WTC11 (cell line): ENCODE results near the gene NLRC5. TPM values are rescaled to one million over a fixed set of nuclear protein-coding genes. Genes with fewer than 3 reads are reported as not detected.
A peak's percentile ranks its signal among the peaks of the same experiment; 100 is the strongest.

ENCODE experiments used
- ATAC-seq: fragments of 200-7000 bp; cut with Tn5 transposase; 2 replicates; pipeline ENCODE4 v1.10.0; 2021; ENCODE audit warnings: mild to moderate bottlenecking, moderate library complexity
- CTCF ChIA-PET: fragments of 300-600 bp; sonication (Branson Sonifier 250); formaldehyde crosslinking; loops from one replicate; lab custom pipeline; 2021; ENCODE audit warnings: antibody characterized with exemption; lab: Charles Lee
- POLR2A ChIA-PET: fragments of 350-600 bp; sonication (Branson Sonifier 250); formaldehyde crosslinking; loops from one replicate; lab custom pipeline; 2021; ENCODE audit warnings: antibody characterized with exemption; lab: Charles Lee
- DNase-seq: peaks from one replicate; pipeline ENCODE4 v3.0.0; 2021; ENCODE audit warnings: low spot score
- H3K27ac Mint-ChIP-seq: 2 replicates; pipeline ENCODE4 v1.8.0; 2021; ENCODE audit warnings: mixed read lengths
- H3K27me3 Mint-ChIP-seq: 2 replicates; pipeline ENCODE4 v1.8.0; 2021; ENCODE audit warnings: low read depth, mild to moderate bottlenecking, moderate library complexity, mixed read lengths
- H3K36me3 Mint-ChIP-seq: 2 replicates; pipeline ENCODE4 v1.8.0; 2021; ENCODE audit warnings: mixed read lengths
- H3K4me1 Mint-ChIP-seq: 2 replicates; pipeline ENCODE4 v1.8.0; 2022; ENCODE audit warnings: mixed read lengths
- H3K4me3 Mint-ChIP-seq: 2 replicates; pipeline ENCODE4 v1.8.0; 2021; ENCODE audit warnings: mild to moderate bottlenecking, moderate library complexity, mixed read lengths
- H3K9me3 Mint-ChIP-seq: 2 replicates; pipeline ENCODE4 v1.8.0; 2021; ENCODE audit warnings: mixed read lengths
- CBFB ChIP-seq: sonication (generic); formaldehyde crosslinking; IDR thresholded peaks from 2 replicates; pipeline ENCODE4 v1.8.1; 2022; ENCODE audit warnings: mild to moderate bottlenecking, low read depth, missing genetic modification reagents
- ELF4 ChIP-seq: sonication (generic); formaldehyde crosslinking; IDR thresholded peaks from 2 replicates; pipeline ENCODE4 v1.8.1; 2022; ENCODE audit warnings: low read depth, mild to moderate bottlenecking, moderate library complexity, missing genetic modification reagents
- FOXP4 ChIP-seq: sonication (generic); formaldehyde crosslinking; IDR thresholded peaks from 2 replicates; pipeline ENCODE4 v1.8.0; 2022; ENCODE audit warnings: mild to moderate bottlenecking, missing genetic modification reagents
- GTF2I ChIP-seq: fragments of 250-450 bp; sonication (Bioruptor Pico); conservative IDR thresholded peaks from 2 replicates; pipeline ENCODE4 v1.4.0; 2021; ENCODE audit warnings: mild to moderate bottlenecking
- JUN ChIP-seq: sonication (generic); formaldehyde crosslinking; IDR thresholded peaks from 2 replicates; pipeline ENCODE4 v1.8.0; 2023; ENCODE audit warnings: mild to moderate bottlenecking, missing genetic modification reagents
- MAX ChIP-seq: sonication (generic); formaldehyde crosslinking; IDR thresholded peaks from 2 replicates; pipeline ENCODE4 v1.8.0; 2022; ENCODE audit warnings: mild to moderate bottlenecking, missing genetic modification reagents
- NFYB ChIP-seq: sonication (generic); formaldehyde crosslinking; conservative IDR thresholded peaks from 2 replicates; pipeline ENCODE4 v1.8.0; 2022; ENCODE audit warnings: low read depth, missing genetic modification reagents
- NR1H2 ChIP-seq: sonication (generic); formaldehyde crosslinking; IDR thresholded peaks from 2 replicates; pipeline ENCODE4 v1.9.0; 2021; ENCODE audit warnings: mild to moderate bottlenecking, moderate library complexity, missing genetic modification reagents
- PRRX2 ChIP-seq: fragments of 250-450 bp; sonication (Bioruptor Pico); IDR thresholded peaks from 2 replicates; pipeline ENCODE4 v1.8.0; 2021; ENCODE audit warnings: mild to moderate bottlenecking
- SP1 ChIP-seq: sonication (generic); formaldehyde crosslinking; conservative IDR thresholded peaks from 2 replicates; pipeline ENCODE4 v1.8.1; 2022; ENCODE audit warnings: missing genetic modification reagents
- TEAD4 ChIP-seq: sonication (generic); formaldehyde crosslinking; IDR thresholded peaks from 2 replicates; pipeline ENCODE4 v1.8.0; 2022; ENCODE audit warnings: mild to moderate bottlenecking, missing genetic modification reagents
- TP53 ChIP-seq: sonication (generic); formaldehyde crosslinking; IDR thresholded peaks from 2 replicates; pipeline ENCODE4 v1.8.1; 2023; ENCODE audit warnings: mild to moderate bottlenecking, missing genetic modification reagents
- USF1 ChIP-seq: sonication (generic); formaldehyde crosslinking; IDR thresholded peaks from 2 replicates; pipeline ENCODE4 v1.8.0; 2022; ENCODE audit warnings: mild to moderate bottlenecking, missing genetic modification reagents
- ZNF138 ChIP-seq: sonication (generic); formaldehyde crosslinking; conservative IDR thresholded peaks from 2 replicates; pipeline ENCODE4 v1.8.1; 2022; ENCODE audit warnings: mild to moderate bottlenecking, moderate library complexity, missing genetic modification reagents
- ZNF263 ChIP-seq: sonication (generic); formaldehyde crosslinking; IDR thresholded peaks from 2 replicates; pipeline ENCODE4 v1.8.1; 2022; ENCODE audit warnings: low read depth, mild to moderate bottlenecking, moderate library complexity, missing genetic modification reagents
- ZNF423 ChIP-seq: fragments of 250-450 bp; sonication (Bioruptor Pico); IDR thresholded peaks from 2 replicates; pipeline ENCODE4 v2.1.2; 2022; ENCODE audit warnings: mild to moderate bottlenecking, moderate library complexity
- total RNA-seq: library from RNA; stranded (reverse); gene quantifications from 3 replicates; pipeline ENCODE4 v1.2.3, GENCODE V29; 2021
- TF ChIP-seq, protein P1 (sequence below): sonication (generic); formaldehyde crosslinking; IDR thresholded peaks from 2 replicates; pipeline ENCODE4 v1.8.1; 2023; ENCODE audit warnings: mild to moderate bottlenecking, missing genetic modification reagents, borderline replicate concordance
- TF ChIP-seq, protein P2 (sequence below): sonication (generic); formaldehyde crosslinking; IDR thresholded peaks from 2 replicates; pipeline ENCODE4 v1.8.0; 2023; ENCODE audit warnings: missing genetic modification reagents, mild to moderate bottlenecking, borderline replicate concordance

Gene NLRC5
- total RNA-seq, 1 experiment from 2014 or later: 2.8 TPM

GRCh38 chr16:57009643-57010170, 20.4 kb downstream of the NLRC5 start (continued):
- no peak for TF ChIP-seq SP1
- no peak for TF ChIP-seq JUN (CRISPR knock-in tag)
- no peak for TF ChIP-seq NR1H2 (CRISPR knock-in tag)
- no peak for TF ChIP-seq ZNF263 (CRISPR knock-in tag)
- TF ChIP-seq TP53 (CRISPR knock-in tag): no peak
- no peak for TF ChIP-seq NFYB
- TF ChIP-seq FOXP4 (CRISPR knock-in tag): no peak

- TF ChIP-seq CBFB (no peak), PRRX2 (CRISPR knock-in tag) (no peak), GTF2I (CRISPR knock-in tag) (no peak), TEAD4 (CRISPR knock-in tag) (no peak), MAX (CRISPR knock-in tag) (no peak), ELF4 (CRISPR knock-in tag) (no peak), ZNF423 (CRISPR knock-in tag) (no peak), USF1 (CRISPR knock-in tag) (no peak), ZNF138 (CRISPR knock-in tag) (no peak)
- TF ChIP-seq, protein P1, sequence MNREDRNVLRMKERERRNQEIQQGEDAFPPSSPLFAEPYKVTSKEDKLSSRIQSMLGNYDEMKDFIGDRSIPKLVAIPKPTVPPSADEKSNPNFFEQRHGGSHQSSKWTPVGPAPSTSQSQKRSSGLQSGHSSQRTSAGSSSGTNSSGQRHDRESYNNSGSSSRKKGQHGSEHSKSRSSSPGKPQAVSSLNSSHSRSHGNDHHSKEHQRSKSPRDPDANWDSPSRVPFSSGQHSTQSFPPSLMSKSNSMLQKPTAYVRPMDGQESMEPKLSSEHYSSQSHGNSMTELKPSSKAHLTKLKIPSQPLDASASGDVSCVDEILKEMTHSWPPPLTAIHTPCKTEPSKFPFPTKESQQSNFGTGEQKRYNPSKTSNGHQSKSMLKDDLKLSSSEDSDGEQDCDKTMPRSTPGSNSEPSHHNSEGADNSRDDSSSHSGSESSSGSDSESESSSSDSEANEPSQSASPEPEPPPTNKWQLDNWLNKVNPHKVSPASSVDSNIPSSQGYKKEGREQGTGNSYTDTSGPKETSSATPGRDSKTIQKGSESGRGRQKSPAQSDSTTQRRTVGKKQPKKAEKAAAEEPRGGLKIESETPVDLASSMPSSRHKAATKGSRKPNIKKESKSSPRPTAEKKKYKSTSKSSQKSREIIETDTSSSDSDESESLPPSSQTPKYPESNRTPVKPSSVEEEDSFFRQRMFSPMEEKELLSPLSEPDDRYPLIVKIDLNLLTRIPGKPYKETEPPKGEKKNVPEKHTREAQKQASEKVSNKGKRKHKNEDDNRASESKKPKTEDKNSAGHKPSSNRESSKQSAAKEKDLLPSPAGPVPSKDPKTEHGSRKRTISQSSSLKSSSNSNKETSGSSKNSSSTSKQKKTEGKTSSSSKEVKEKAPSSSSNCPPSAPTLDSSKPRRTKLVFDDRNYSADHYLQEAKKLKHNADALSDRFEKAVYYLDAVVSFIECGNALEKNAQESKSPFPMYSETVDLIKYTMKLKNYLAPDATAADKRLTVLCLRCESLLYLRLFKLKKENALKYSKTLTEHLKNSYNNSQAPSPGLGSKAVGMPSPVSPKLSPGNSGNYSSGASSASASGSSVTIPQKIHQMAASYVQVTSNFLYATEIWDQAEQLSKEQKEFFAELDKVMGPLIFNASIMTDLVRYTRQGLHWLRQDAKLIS (CRISPR knock-in tag): no peak
- TF ChIP-seq, protein P2, sequence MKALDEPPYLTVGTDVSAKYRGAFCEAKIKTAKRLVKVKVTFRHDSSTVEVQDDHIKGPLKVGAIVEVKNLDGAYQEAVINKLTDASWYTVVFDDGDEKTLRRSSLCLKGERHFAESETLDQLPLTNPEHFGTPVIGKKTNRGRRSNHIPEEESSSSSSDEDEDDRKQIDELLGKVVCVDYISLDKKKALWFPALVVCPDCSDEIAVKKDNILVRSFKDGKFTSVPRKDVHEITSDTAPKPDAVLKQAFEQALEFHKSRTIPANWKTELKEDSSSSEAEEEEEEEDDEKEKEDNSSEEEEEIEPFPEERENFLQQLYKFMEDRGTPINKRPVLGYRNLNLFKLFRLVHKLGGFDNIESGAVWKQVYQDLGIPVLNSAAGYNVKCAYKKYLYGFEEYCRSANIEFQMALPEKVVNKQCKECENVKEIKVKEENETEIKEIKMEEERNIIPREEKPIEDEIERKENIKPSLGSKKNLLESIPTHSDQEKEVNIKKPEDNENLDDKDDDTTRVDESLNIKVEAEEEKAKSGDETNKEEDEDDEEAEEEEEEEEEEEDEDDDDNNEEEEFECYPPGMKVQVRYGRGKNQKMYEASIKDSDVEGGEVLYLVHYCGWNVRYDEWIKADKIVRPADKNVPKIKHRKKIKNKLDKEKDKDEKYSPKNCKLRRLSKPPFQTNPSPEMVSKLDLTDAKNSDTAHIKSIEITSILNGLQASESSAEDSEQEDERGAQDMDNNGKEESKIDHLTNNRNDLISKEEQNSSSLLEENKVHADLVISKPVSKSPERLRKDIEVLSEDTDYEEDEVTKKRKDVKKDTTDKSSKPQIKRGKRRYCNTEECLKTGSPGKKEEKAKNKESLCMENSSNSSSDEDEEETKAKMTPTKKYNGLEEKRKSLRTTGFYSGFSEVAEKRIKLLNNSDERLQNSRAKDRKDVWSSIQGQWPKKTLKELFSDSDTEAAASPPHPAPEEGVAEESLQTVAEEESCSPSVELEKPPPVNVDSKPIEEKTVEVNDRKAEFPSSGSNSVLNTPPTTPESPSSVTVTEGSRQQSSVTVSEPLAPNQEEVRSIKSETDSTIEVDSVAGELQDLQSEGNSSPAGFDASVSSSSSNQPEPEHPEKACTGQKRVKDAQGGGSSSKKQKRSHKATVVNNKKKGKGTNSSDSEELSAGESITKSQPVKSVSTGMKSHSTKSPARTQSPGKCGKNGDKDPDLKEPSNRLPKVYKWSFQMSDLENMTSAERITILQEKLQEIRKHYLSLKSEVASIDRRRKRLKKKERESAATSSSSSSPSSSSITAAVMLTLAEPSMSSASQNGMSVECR: no peak
- H3K9me3 Mint-ChIP-seq: no peaks in the 10 kb centered on the region
- POLR2A ChIA-PET: no interaction called here
- no peaks in the 10 kb centered on the region for H3K36me3 Mint-ChIP-seq
- ATAC-seq (peak; percentile 60), DNase-seq (peak; percentile 58)
- no peak overlapping the region for H3K27ac Mint-ChIP-seq
- CTCF ChIA-PET: interaction anchor here (0.8 to 2.2 kb wide), 5 partner anchors 23 to 72 kb away, joined by 4 to 16 read pairs (median 4); partner anchors contain the start of gene NLRC5
- no peaks in the 10 kb centered on the region for H3K27me3 Mint-ChIP-seq
- H3K4me1 Mint-ChIP-seq: peaks cover 7% of the 10 kb centered on the region
- H3K4me3 Mint-ChIP-seq: no peak overlapping the region
These were observed 23.0 kb downstream of the NLRC5 start for GRCh38 chr16:57012353-57012752.
